AG04450 (cell line): ENCODE data around the gene KIAA0408. TPM values are rescaled to one million over a fixed set of nuclear protein-coding genes. Genes with fewer than 3 reads are reported as not detected.
A peak's percentile ranks its signal among the peaks of the same experiment; 100 is the strongest.

Experiments
- CTCF ChIA-PET: fragments of 300-600, 350-600 bp; formaldehyde crosslinking; extraction: SDS; loops from one replicate; lab custom pipeline; 2022; ENCODE audit warnings: antibody characterized with exemption, inconsistent platforms; lab: Charles Lee
- POLR2A ChIA-PET: fragments of 350-600 bp; formaldehyde crosslinking; extraction: SDS; loops from one replicate; lab custom pipeline; 2021; ENCODE audit warnings: antibody characterized with exemption, inconsistent platforms; lab: Yijun Ruan, JAX
- DNase-seq: peaks from one replicate; pipeline ENCODE4 v3.0.0-alpha.2; 2011; ENCODE audit warnings: low read depth, low spot score
- H3K27ac ChIP-seq: one replicate; pipeline ENCODE4 v1.5.1; 2012; ENCODE audit warnings: low read depth, low read length, control low read depth
- H3K27me3 ChIP-seq: one replicate; pipeline ENCODE4 v1.6.0; 2012; ENCODE audit warnings: low read length; ENCODE audit not compliant: control insufficient read depth, insufficient read depth
- H3K4me3 ChIP-seq: 2 replicates; pipeline ENCODE4 v1.5.1; 2011; ENCODE audit warnings: mild to moderate bottlenecking, low read depth, low read length, control low read depth
- H3K9me3 ChIP-seq: 2 replicates; pipeline ENCODE4 v1.5.1; 2012; ENCODE audit warnings: low read length; ENCODE audit not compliant: control insufficient read depth, insufficient read depth
- CTCF ChIP-seq: IDR thresholded peaks from 2 replicates; pipeline ENCODE4 v1.5.1; 2011; ENCODE audit warnings: low read depth, low read length, control low read depth, inconsistent platforms
- polyA plus RNA-seq: library from polyadenylated mRNA; depleted of rRNA; stranded (reverse); fragments of >200 nt; gene quantifications from 2 replicates; pipeline ENCODE4 v1.2.3, GENCODE V29; 2011

Gene KIAA0408
- polyA plus RNA-seq, 1 experiment: 6.3 TPM

- CTCF ChIA-PET: interaction anchor here (0.9 to 4.0 kb wide), 10 partner anchors 45 to 163 kb away, joined by 3 to 75 read pairs (median 5); partner anchors contain the start of gene MTCL3
- Histone ChIP-seq H3K27ac (no peak overlapping the region), H3K27me3 (no peaks in the 10 kb centered on the region), H3K9me3 (no peaks in the 10 kb centered on the region), H3K4me3 (no peak overlapping the region)
- TF ChIP-seq CTCF: peak; percentile 98
- POLR2A ChIA-PET: interaction anchor here (0.6 to 1.7 kb wide), 2 partner anchors 51 to 199 kb away, joined by 3 to 7 read pairs; no protein-coding TSS in a partner anchor
- no peak for DNase-seq
These were observed 5.8 kb upstream of the KIAA0408 start for GRCh38 chr6:127464881-127465459.

DNA sequence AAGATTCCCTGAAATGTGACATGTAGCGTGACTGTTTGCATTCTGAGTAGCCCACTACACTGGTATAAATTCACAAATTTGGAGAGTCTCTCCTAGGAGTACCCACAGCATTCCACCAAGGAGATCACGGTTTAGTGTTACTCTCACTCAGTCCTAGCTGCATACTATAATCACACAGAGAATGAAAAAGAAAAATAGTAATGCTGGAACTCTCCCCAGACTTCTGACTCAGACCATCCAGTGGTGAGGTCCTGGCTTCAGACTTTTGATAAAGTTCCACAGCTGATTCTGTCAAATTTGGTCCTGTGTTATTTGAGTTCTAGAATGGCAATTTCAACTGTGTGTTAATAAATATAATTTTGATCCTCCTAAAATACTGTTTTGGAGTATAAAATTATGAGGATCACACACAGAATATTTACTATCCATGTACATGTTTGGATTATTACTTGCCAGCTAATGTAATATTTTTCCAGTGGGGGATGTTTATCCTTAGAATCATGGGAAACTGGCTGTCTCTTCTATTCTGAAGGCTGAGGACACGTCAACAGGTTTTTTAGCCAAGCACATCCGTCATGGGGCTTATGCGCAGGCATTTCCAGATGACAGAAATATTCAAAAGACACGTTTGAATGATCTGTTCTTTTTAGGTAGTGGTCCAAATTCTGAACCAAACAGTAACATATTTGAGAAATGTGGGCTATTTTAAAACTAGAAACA is 5.1 kb upstream of the KIAA0408 start:
- CTCF ChIA-PET: interaction anchor here (0.6 to 4.0 kb wide), 10 partner anchors 17 to 177 kb away, joined by 3 to 75 read pairs (median 5); partner anchors contain the start of gene MTCL3

DNA sequence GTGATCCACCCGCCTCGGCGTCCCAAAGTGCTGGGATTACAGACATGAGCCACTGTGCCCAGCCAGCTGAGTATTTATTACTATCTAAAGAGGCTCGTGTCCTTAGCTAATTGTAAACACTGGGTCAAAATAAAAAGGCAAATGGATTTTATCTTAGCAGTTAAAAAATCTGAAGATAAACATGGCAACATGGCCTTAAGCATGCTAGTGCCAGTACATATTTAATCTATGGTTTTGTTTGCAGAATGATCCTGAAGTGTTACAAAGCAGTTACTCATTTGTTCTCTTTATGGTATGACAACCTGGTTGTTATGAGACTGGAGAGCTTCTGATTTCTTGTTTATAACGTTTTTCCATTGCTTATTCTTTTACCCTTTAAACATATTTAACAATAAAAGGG is 3.9 kb upstream of the KIAA0408 start:
- no peak for DNase-seq
- CTCF ChIA-PET: interaction anchor here (0.7 to 2.8 kb wide), 7 partner anchors 10 to 368 kb away, joined by 3 to 19 read pairs (median 5); no protein-coding TSS in a partner anchor
- H3K4me3 ChIP-seq: no peak overlapping the region
- H3K27ac ChIP-seq: no peak overlapping the region
- no peaks in the 10 kb centered on the region for H3K27me3 ChIP-seq
- no peak for TF ChIP-seq CTCF
- POLR2A ChIA-PET: interaction anchor here (1.7 kb wide), 1 partner anchor 53 kb away, joined by 7 read pairs; no protein-coding TSS in a partner anchor
- H3K9me3 ChIP-seq: no peaks in the 10 kb centered on the region

More for the DNA sequence above, 5.1 kb upstream of the KIAA0408 start:
- H3K27ac ChIP-seq: peak overlapping the region; percentile 40
- no peaks in the 10 kb centered on the region for H3K9me3 ChIP-seq
- no peaks in the 10 kb centered on the region for H3K27me3 ChIP-seq
- DNase-seq: peak; percentile 55
- H3K4me3 ChIP-seq: no peak overlapping the region
- no peak for TF ChIP-seq CTCF
- POLR2A ChIA-PET: interaction anchor here (0.6 to 1.7 kb wide), 3 partner anchors 51 to 198 kb away, joined by 3 to 7 read pairs (median 5); no protein-coding TSS in a partner anchor

DNA sequence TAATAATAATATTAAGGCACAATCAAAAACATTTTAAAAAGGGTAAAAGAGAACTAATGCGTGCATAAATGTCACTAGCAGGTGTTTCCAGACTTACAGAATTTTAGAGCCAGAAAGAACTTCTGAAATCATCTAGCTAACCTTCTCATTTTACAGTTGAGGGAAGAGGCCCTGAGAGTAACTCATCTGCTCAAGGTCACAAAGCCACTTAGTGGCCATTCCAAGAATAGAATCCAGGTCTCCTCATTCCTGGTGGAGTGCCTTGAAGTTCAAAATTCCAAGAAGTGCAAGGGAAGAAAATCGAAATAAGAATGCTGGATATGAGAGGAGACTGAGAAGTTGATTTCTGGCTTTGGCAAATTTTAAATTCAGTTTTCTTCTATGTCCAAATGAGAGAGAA is 3.2 kb upstream of the KIAA0408 start:
- POLR2A ChIA-PET: no interaction called here

More for the DNA sequence above, 3.2 kb upstream of the KIAA0408 start:
- no peak for TF ChIP-seq CTCF
- DNase-seq: no peak
- no peaks in the 10 kb centered on the region for H3K9me3 ChIP-seq
- H3K27me3 ChIP-seq: no peaks in the 10 kb centered on the region
- CTCF ChIA-PET: interaction anchor here (0.7 to 2.8 kb wide), 3 partner anchors 10 to 171 kb away, joined by 3 to 19 read pairs (median 4); no protein-coding TSS in a partner anchor
- no peak overlapping the region for H3K27ac ChIP-seq
- no peak overlapping the region for H3K4me3 ChIP-seq
